Measurements from ENCODE around the gene PRSS12.

PRSS12 gene

DNA sequence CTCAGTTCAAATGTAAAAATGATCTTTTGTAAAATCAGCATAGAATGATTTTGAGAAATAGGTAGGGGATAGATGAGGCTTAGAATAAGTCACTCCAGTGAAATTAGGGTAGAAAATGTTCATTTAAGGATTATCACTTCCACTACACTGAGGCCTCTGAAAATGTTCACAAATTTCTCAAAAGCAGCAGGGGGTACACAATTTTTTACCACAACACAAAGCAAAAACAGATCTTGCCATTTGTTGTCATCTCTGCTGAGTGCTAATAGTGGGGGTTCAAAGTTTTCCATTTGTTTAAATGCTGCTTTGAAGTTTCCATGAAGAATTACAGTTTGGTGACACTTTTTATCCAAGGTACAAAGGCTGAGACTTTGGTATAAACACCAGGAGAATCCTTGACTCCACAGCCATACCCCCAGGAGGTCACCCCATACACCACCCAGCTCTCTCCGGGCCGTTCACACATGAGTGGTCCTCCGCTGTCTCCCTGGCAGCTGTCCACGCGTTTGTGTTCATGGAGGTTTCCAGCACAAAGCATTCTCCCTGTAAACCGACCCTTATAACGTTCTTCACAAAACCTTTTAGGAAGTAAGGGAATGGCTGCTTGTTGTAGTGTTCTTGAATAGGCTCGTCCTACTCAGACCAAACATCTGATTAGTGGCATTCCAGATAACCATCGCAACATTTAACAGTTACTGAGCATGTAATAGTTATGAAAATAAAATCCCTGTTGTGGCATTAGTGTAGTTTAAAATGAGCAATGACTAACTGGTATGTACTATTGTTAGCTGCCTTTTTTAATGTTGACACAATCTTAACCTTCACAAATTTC lies 71.0 kb downstream of the PRSS12 start:
- Histone ChIP-seq H3K4me1 (peaks cover 0 to 23% (median 12%) of the 10 kb centered on the region in 4 donors), H3K4me3 (no peak overlapping the region), H3K27me3 (no peaks in the 10 kb centered on the region), H3K9me3 (no peaks in the 10 kb centered on the region), H3K27ac (no peak overlapping the region), H3K36me3 (peaks cover 0 to 6% (median 0%) of the 10 kb centered on the region in 3 donors)
- TF ChIP-seq, protein P1, sequence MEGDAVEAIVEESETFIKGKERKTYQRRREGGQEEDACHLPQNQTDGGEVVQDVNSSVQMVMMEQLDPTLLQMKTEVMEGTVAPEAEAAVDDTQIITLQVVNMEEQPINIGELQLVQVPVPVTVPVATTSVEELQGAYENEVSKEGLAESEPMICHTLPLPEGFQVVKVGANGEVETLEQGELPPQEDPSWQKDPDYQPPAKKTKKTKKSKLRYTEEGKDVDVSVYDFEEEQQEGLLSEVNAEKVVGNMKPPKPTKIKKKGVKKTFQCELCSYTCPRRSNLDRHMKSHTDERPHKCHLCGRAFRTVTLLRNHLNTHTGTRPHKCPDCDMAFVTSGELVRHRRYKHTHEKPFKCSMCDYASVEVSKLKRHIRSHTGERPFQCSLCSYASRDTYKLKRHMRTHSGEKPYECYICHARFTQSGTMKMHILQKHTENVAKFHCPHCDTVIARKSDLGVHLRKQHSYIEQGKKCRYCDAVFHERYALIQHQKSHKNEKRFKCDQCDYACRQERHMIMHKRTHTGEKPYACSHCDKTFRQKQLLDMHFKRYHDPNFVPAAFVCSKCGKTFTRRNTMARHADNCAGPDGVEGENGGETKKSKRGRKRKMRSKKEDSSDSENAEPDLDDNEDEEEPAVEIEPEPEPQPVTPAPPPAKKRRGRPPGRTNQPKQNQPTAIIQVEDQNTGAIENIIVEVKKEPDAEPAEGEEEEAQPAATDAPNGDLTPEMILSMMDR (IDR thresholded peaks at IDR 0.05): no peak
- no peak for DNase-seq
- intact Hi-C loops (cut with DNase I; ENCODE audit: low total_unique reads): no loop called here

DNA sequence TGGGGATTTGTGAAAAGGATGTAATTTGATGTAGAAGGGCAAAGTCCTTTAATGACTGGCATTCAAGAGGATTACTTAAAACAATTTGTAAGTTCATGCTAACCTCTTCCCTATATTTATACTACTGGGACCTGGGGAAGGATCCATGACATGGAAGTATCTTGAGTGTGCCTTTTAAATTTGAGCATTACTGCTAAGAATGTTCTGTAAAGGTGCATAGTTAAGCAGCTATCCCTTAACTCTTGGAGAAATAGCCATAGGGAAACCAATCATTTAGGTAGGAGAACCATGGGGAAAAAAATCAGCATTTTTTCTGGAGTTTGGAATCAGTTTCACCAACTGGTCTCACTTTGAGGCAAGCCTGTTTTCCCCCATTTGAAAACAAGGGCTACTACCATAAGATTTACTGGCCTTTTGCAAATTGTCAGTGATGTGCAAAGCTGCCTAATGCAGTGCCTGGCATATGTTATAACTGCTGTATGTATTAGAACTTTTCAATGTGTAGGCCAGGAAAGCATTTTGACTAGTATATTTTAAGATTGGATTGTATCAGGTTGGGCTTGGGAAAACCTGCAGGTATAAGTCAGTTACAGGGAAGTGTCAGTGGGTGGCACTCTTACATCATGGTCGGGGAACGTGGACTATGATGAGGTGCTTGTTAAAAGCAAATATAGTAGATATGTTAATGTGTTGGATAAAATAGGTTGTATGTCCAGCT lies 72.1 kb downstream of the PRSS12 start:
- intact Hi-C loops (cut with DNase I; ENCODE audit: low total_unique reads): no loop called here
- H3K4me3 ChIP-seq: no peak overlapping the region
- H3K36me3 ChIP-seq: peaks cover 0 to 6% (median 0%) of the 10 kb centered on the region in 3 donors
- no peaks in the 10 kb centered on the region for H3K27me3 ChIP-seq
- DNase-seq: no peak
- H3K4me1 ChIP-seq: peaks cover 0 to 23% (median 12%) of the 10 kb centered on the region in 4 donors
- TF ChIP-seq, protein P1 (IDR thresholded peaks at IDR 0.05): peak; percentile 9 to 32
- peak overlapping the region in 1 of 2 donors; percentile 94 for H3K27ac ChIP-seq
- H3K9me3 ChIP-seq: no peaks in the 10 kb centered on the region

DNA sequence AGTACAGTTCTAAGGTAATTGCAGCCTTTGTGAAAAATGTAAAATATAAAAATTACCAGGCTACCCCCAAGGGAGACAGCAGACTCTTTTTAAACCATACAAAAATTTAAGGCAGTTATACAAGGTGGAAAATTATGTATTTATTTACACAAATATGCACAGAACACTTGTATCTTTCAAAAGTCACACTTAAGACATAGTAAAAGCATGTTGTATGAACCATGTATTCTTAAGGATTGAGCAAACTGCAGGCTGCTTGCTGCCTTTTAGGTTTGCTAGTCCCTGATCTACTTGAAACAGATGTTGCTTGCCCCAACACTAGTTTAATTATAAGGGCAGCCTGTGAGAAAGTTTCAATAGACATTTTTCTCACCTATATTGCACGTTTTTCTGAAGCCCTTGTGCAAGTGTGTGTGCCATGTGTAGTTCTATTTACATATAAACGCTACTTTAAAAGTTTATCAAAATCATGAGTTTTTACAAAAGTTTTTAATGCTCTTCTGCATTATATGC lies 72.8 kb downstream of the PRSS12 start:
- no peak for DNase-seq
- H3K9me3 ChIP-seq: no peaks in the 10 kb centered on the region
- peak overlapping the region in 1 of 2 donors; percentile 79 for H3K4me3 ChIP-seq
- intact Hi-C loops (cut with DNase I; ENCODE audit: low total_unique reads): no loop called here
- H3K36me3 ChIP-seq: peaks cover 0 to 6% (median 0%) of the 10 kb centered on the region in 3 donors
- H3K4me1 ChIP-seq: peaks cover 0 to 23% (median 12%) of the 10 kb centered on the region in 4 donors
- no peaks in the 10 kb centered on the region for H3K27me3 ChIP-seq
- H3K27ac ChIP-seq: peak overlapping the region; percentile 91 to 94
- TF ChIP-seq, protein P1 (IDR thresholded peaks at IDR 0.05): no peak

DNA sequence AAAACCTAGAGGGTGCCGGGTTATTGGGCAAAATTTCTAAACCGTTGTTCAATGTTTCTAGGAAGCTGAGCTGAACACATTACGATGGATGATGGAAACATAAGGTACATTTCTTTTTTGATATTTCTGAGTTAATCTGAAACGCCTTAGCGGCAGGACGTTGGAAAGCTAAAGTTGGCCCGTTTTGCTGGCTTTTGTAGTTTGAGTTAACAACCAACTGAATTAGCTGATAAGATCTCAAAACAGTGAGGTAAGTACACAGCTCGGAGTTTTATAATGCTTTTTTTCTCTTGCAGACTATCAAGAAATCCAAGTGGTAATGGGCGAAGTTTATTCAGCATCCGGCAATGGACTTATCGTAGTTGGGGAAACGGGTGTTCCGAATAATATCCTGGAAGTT lies 73.5 kb downstream of the PRSS12 start:
- TF ChIP-seq, protein P1 (IDR thresholded peaks at IDR 0.05): no peak
- H3K27me3 ChIP-seq: no peaks in the 10 kb centered on the region
- H3K9me3 ChIP-seq: no peaks in the 10 kb centered on the region
- H3K27ac ChIP-seq: peak overlapping the region; percentile 91 to 94
- peaks cover 0 to 6% (median 0%) of the 10 kb centered on the region in 3 donors for H3K36me3 ChIP-seq
- intact Hi-C loops (cut with DNase I; ENCODE audit: low total_unique reads): no loop called here
- peak overlapping the region; percentile 79 for H3K4me3 ChIP-seq
- DNase-seq: no peak
- H3K4me1 ChIP-seq: peaks cover 0 to 23% (median 12%) of the 10 kb centered on the region in 4 donors

DNA sequence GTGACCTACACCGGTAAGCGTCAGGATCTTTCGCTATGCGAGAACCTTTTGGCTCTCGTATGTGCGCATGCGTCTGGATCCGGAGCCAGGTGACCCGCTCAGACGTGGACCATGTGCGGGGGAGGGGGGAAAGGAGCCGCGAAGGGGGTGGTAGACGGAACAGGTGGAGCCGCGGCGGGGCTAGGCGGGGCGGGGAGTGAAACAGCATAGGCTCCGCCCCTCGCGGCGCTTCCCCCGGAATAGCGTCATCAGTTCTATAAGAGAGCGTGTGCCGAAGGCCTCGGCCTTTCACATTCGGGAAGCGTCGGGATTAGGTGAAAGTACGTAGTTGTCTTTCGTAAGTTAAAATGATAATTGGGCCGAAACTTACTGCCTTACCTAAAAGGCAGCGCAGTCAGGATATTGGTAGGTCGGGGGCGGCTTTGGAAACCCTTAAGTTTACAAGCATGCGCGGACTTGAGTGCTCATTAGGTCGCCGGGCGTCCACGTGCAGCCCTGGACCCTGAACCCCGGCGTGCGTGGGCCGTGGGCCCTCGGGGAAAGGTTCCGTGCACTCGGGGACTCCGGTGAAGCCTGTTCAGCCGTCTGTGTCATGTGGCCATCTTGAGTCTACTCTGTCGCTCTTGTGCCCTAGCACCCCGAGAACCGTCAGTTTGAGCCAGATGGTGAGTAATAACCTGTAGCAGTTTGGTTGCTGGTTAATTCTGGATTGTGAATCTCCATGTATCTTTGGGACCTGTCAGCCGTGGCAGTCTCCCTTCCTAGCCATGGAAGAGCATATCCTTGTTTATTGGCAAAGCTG lies 74.1 kb downstream of the PRSS12 start:
- TF ChIP-seq, protein P1 (IDR thresholded peaks at IDR 0.05): no peak
- no peaks in the 10 kb centered on the region for H3K27me3 ChIP-seq
- peaks cover 0 to 23% (median 12%) of the 10 kb centered on the region in 4 donors for H3K4me1 ChIP-seq
- peak; percentile 94 to 96 for DNase-seq
- H3K9me3 ChIP-seq: no peaks in the 10 kb centered on the region
- H3K36me3 ChIP-seq: peaks cover 0 to 6% (median 0%) of the 10 kb centered on the region in 3 donors
- intact Hi-C loops (cut with DNase I; ENCODE audit: low total_unique reads): no loop called here
- peak overlapping the region; percentile 79 for H3K4me3 ChIP-seq
- peak overlapping the region; percentile 91 to 94 for H3K27ac ChIP-seq
